HG03135 (cell line): ENCODE data around the gene DYNLT5.
"Not testable (repeated sequence)": the region's sequence is repeated elsewhere in the genome, so short reads cannot be mapped to it uniquely, and the experiment has no call there.

Experiments used
- ATAC-seq: cut with Tn5 transposase; IDR thresholded peaks from one replicate; pipeline ENCODE4 v1.9.1; 2021; ENCODE audit warnings: mild to moderate bottlenecking, moderate library complexity; ENCODE audit not compliant: unreplicated experiment

The DYNLT5 gene

DNA sequence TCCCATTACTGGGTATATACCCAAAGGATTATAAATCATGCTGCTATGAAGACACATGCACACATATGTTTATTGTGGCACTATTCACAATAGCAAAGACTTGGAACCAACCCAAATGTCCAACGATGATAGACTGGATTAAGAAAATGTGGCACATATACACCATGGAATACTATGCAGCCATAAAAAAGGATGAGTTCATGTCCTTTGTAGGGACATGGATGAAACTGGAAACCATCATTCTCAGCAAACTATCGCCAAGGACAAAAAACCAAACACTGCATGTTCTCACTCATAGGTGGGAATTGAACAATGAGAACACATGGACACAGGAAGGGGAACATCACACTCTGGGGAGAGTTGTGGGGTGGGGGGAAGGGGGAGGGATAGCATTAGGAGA is 33.5 kb downstream of the DYNLT5 start:
- ATAC-seq, result not testable (repeated sequence)

- ATAC-seq, result no peak
These were observed 35.4 kb downstream of the DYNLT5 start for GRCh38 chr1:66787641-66788040.

DNA sequence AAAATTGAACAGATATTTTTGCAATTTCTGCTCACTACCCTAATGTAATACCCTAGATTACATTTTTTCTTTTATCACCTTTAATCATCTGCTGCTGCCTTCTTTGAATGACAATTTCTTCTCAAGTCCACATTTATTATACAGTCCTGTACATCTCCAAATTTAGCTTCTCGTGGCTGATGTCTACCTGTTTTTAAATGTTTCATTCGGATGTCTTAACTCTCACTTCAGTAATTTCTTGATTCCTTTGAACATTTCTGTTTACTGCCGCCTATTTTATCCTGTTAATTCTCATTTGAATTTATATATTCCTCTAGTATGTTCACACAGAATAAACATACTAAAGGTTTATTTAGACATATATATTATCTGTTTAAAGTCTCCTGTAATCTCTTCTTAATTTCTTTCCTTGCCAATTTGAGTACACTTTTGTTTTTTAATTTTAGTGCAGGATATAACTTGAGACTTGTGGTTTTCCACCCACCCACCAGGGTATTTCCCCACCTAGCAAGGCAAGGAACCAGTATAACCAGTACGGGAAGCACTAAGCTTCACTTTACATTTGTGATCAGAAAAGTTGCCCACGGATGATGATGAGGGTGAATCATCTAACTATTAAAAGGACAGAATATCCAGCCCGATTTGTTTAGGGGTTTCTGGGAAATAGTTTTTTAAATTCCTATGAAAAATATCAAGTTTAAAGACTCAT is 36.1 kb downstream of the DYNLT5 start:
- ATAC-seq, result no peak

- no peak for ATAC-seq
These were observed 39.7 kb downstream of the DYNLT5 start for GRCh38 chr1:66791621-66792610.

DNA sequence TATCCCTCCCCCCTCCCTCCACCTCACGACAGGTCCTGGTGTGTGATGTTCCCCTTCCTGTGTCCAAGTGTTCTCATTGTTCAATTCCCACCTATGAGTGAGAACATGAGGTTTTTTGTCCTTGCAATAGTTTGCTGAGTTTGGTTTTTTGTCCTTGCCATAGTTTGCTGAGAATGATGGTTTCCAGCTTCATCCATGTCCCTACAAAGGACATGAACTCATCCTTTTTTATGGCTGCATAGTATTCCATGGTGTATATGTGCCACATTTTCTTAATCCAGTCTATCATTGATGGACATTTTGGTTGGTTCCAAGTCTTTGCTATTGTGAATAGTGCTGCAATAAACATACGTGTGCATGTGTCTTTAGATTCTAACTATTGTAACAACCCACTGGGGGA is 43.6 kb downstream of the DYNLT5 start:
- not testable (repeated sequence) for ATAC-seq

DNA sequence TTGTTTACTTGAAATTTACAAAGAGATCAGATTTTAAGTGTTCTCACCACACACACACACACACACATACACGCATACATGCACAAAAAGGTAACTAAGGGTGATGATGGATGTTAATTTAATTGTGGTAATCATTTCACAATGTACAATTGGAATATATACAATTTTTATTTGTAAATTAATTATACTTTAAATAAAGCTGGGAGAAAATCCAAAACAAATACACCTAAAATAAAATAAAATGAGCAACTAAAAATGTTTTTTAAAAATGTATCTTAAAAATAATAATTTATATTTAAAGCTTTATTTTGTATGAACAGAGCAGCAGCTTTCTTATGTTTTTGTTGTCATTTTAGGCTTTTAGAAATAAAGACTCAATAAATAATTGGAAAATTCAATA is 57.0 kb downstream of the DYNLT5 start:
- no peak for ATAC-seq

- no peak for ATAC-seq
These were observed 57.6 kb downstream of the DYNLT5 start for GRCh38 chr1:66809736-66810326.

DNA sequence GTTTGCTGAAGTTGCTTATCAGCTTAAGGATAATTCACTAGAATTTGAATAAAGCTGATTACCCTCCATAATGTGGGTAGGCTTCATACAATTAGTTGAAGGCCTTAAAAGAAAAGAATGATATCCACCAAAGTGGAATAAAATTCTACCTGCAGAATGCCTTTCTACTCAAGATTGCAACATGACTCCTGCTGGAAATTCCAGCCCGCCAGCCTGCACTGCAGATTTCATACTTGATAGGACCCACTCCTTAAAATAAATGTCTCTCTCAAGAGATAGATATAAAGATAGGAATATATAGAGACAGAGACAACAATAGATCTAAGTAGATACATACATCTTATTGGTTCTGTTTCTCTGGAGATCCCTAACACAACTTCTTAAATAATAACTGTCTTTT is 72.5 kb downstream of the DYNLT5 start:
- ATAC-seq, result no peak
